Measurements from ENCODE around the gene TM9SF4. TPM values are rescaled to one million over a fixed set of nuclear protein-coding genes. Genes with fewer than 3 reads are reported as not detected.

Gene TM9SF4
- total and polyA plus RNA-seq, 2 of the 8 experiments (the other 6 are each of a cell fraction or from before 2014, with no cell fraction given) = 38.4 to 68.7 TPM

DNA sequence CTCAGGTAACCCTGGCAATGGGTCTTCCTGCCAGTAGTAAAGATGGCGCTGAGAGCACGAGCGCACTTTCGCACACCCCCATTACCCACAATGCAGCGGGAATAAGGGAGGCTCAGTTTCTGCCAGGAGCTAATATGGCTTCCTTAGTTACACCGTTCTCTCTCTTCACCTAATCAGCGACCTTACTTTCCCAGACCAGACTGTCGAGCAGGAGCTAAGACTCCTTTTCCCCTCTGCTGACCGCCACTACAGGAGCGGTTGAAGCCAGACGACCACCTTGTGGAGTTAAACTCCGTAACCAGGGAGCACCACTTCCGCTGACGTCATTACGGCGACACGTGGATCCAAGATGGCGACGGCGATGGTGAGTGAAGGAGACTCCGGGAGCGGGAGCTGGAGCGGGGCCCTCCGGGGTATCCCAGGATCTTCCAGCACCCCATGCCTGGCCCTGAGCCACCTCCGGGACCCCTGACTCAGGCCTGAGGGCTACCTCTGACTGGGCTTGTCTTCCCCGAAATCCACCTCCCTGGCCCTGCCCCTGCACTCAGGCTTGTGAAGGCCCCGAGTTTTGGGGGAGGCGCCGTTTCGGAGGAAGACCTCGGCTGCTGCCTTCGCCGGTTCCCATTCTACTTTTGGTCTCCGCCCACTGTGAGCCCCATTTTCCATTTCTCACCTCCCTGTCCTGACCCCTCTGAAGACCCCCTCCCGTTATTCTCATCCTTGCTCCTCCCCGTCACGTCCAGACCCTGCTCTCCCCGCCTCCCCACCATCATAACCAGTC, at the start of gene TM9SF4 (continued):
- TF ChIP-seq KDM5A (IDR thresholded peaks at IDR 0.05; ENCODE audit: low read length) (peak; percentile 95), RBBP5 (IDR thresholded peaks at IDR 0.05; ENCODE audit: borderline replicate concordance, low read depth, low read length) (peak; percentile 46; the same call in 1 of the 2 replicates), BCL11A (IDR thresholded peaks at IDR 0.05; ENCODE audit: low read depth in 2 of 2, low read length in 2 of 2) (no peak), ATF2 (IDR thresholded peaks at IDR 0.05; ENCODE audit: low read length) (peak; percentile 98), HDAC2 (IDR thresholded peaks at IDR 0.05; ENCODE audit: borderline replicate concordance in 1 of 2, low read depth in 2 of 2, low read length in 2 of 2) (peak in 1 of 2 experiments; percentile 54; a peak in 1 of 4 replicates), GABPA (IDR thresholded peaks at IDR 0.05; ENCODE audit: borderline replicate concordance, insufficient read depth, low read length) (peak; percentile 80; the same call in 1 of the 2 replicates), TAF7 (optimal IDR thresholded peaks at IDR 0.05; ENCODE audit: borderline replicate concordance, low read depth, low read length) (peak; percentile 93), CTBP2 (IDR thresholded peaks at IDR 0.05; ENCODE audit: borderline replicate concordance, insufficient read depth, insufficient read length, low read length) (no peak), SIX5 (IDR thresholded peaks at IDR 0.05; ENCODE audit: low read depth, low read length) (peak; percentile 90), FOSL1 (IDR thresholded peaks at IDR 0.05; ENCODE audit: insufficient read depth, low read depth, low read length) (no peak), POLR2AphosphoS5 (IDR thresholded peaks at IDR 0.05; ENCODE audit: low read depth, low read length) (peak; percentile 99), JUND (IDR thresholded peaks at IDR 0.05; ENCODE audit: low read length) (peak; percentile 95), TCF12 (IDR thresholded peaks at IDR 0.05; ENCODE audit: low read depth, low read length) (0 out of 2 replicates have a peak, but pooled peaks have one; percentile 10), EP300 (IDR thresholded peaks at IDR 0.05; ENCODE audit: borderline replicate concordance in 1 of 2, low read depth in 2 of 2, low read length in 2 of 2) (no peak; a peak in 1 of 3 replicates), ZNF274 (IDR thresholded peaks at IDR 0.05; ENCODE audit: borderline replicate concordance, extremely low read depth, low read length) (no peak), TEAD4 (IDR thresholded peaks at IDR 0.05; ENCODE audit: low read depth, low read length) (no peak), CTCF (IDR thresholded peaks at IDR 0.05; ENCODE audit: control extremely low read depth in 1 of 3, insufficient read depth in 1 of 3, low read depth in 1 of 3, low read length in 3 of 3) (peak in 1 of 3 experiments; percentile 10; a peak in 1 of 4 replicates), BRCA1 (IDR thresholded peaks at IDR 0.05; ENCODE audit: low read depth, low read length) (peak; percentile 26; the same call in 1 of the 2 replicates)

All from H1 (cell line).